Measurements from ENCODE around the gene USP50. TPM values are rescaled to one million over a fixed set of nuclear protein-coding genes. Genes with fewer than 3 reads are reported as not detected.

The USP50 gene
- polyA plus RNA-seq, 1 donor from 2014 or later: 1.4 TPM

- H3K27ac ChIP-seq (ENCODE audit: low read length): no peak overlapping the region
- no peak overlapping the region for H2AFZ ChIP-seq (ENCODE audit: low read depth, low read length)
- H3K79me2 ChIP-seq (replicated peaks; ENCODE audit: insufficient read depth, low read length): no peaks in the 10 kb centered on the region
- H3K9ac ChIP-seq (ENCODE audit: low read length): no peak overlapping the region
- H3K9me3 ChIP-seq (ENCODE audit: low read length): no peaks in the 10 kb centered on the region
- H3K9me2 ChIP-seq (ENCODE audit: insufficient read depth, low read length): no peaks in the 10 kb centered on the region
- H3K27me3 ChIP-seq (ENCODE audit: insufficient read depth, low read depth, low read length): no peaks in the 10 kb centered on the region
- H3F3A ChIP-seq (ENCODE audit: insufficient read depth, low read length, poor library complexity, severe bottlenecking): no peaks in the 10 kb centered on the region
- no peak overlapping the region for H3K4me3 ChIP-seq (ENCODE audit: low read length)
- no peak overlapping the region for H3K4me2 ChIP-seq (ENCODE audit: low read length)
- H3K36me3 ChIP-seq (ENCODE audit: insufficient read depth, low read length): no peaks in the 10 kb centered on the region
- H4K20me1 ChIP-seq (ENCODE audit: insufficient read depth): no peaks in the 10 kb centered on the region
- TF ChIP-seq EP300 (conservative IDR thresholded peaks at IDR 0.05; ENCODE audit: poor library complexity, severe bottlenecking) (no peak), TAF1 (IDR thresholded peaks at IDR 0.05; ENCODE audit: low read depth) (no peak), REST (IDR thresholded peaks at IDR 0.05; ENCODE audit: borderline replicate concordance) (no peak), SMC3 (conservative IDR thresholded peaks at IDR 0.05; ENCODE audit: poor library complexity) (no peak), EZH2 (IDR thresholded peaks at IDR 0.05; ENCODE audit: borderline replicate concordance, insufficient read depth, low read length, poor library complexity, severe bottlenecking) (no peak), MXI1 (conservative IDR thresholded peaks at IDR 0.05; ENCODE audit: poor library complexity, severe bottlenecking) (no peak), RAD21 (conservative IDR thresholded peaks at IDR 0.05) (no peak), CTCF (IDR thresholded peaks at IDR 0.05; ENCODE audit: poor library complexity, severe bottlenecking) (no peak), POLR2AphosphoS5 (IDR thresholded peaks at IDR 0.05) (no peak)
These were observed 22.6 kb downstream of the USP50 start for GRCh38 chr15:50523851-50524251.

GRCh38 chr15:50519740-50520425 lies 26.6 kb downstream of the USP50 start:
- Histone ChIP-seq H3K36me3 (ENCODE audit: insufficient read depth, low read length) (no peaks in the 10 kb centered on the region), H3K27ac (ENCODE audit: low read length) (no peak overlapping the region), H3K27me3 (ENCODE audit: insufficient read depth, low read depth, low read length) (no peaks in the 10 kb centered on the region), H3K4me2 (ENCODE audit: low read length) (no peak overlapping the region), H3K9me2 (ENCODE audit: insufficient read depth, low read length) (no peaks in the 10 kb centered on the region), H4K20me1 (ENCODE audit: insufficient read depth) (no peaks in the 10 kb centered on the region), H3K4me3 (ENCODE audit: low read length) (no peak overlapping the region), H2AFZ (ENCODE audit: low read depth, low read length) (no peak overlapping the region), H3K9ac (ENCODE audit: low read length) (no peak overlapping the region), H3K9me3 (ENCODE audit: low read length) (no peaks in the 10 kb centered on the region), H3F3A (ENCODE audit: insufficient read depth, low read length, poor library complexity, severe bottlenecking) (no peaks in the 10 kb centered on the region), H3K79me2 (replicated peaks; ENCODE audit: insufficient read depth, low read length) (no peaks in the 10 kb centered on the region)
- TF ChIP-seq MXI1 (conservative IDR thresholded peaks at IDR 0.05; ENCODE audit: poor library complexity, severe bottlenecking): no peak
- TF ChIP-seq SMC3 (conservative IDR thresholded peaks at IDR 0.05; ENCODE audit: poor library complexity): no peak
- no peak for TF ChIP-seq POLR2AphosphoS5 (IDR thresholded peaks at IDR 0.05)
- TF ChIP-seq EP300 (conservative IDR thresholded peaks at IDR 0.05; ENCODE audit: poor library complexity, severe bottlenecking): no peak
- TF ChIP-seq TAF1 (IDR thresholded peaks at IDR 0.05; ENCODE audit: low read depth): no peak
- TF ChIP-seq CTCF (IDR thresholded peaks at IDR 0.05; ENCODE audit: poor library complexity, severe bottlenecking): no peak
- no peak for TF ChIP-seq REST (IDR thresholded peaks at IDR 0.05; ENCODE audit: borderline replicate concordance)
- no peak for TF ChIP-seq EZH2 (IDR thresholded peaks at IDR 0.05; ENCODE audit: borderline replicate concordance, insufficient read depth, low read length, poor library complexity, severe bottlenecking)
- no peak for TF ChIP-seq RAD21 (conservative IDR thresholded peaks at IDR 0.05)
